Embryonic facial prominence (tissue), 1 donor: ENCODE data around the gene ZNF804A.

Source experiments
- DNase-seq: peaks from one replicate; pipeline ENCODE4 v3.0.0-alpha.2; 2016; ENCODE audit errors: extremely low spot score

The ZNF804A gene

GRCh38 chr2:184611361-184612085 lies 13.2 kb downstream of the ZNF804A start:
- no peak for DNase-seq

DNA sequence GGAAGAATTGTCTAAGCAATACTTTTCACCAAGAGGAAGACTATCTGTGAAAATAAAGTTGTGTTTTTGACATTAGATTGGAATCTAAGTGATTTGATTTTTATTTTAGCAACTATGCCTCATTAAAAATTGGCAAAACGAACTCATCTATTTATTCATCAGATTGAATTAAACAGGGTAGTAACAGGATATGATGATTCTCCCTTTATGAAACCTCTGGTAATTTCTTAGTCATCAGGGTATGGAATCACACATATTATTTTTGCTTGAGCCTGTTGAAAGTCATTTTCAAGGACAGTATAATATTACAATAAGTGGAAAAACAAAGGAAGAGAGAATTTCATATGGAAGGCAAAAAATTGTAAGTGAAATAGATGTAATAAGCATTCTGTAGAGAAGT lies 22.0 kb downstream of the ZNF804A start:
- no peak for DNase-seq

GRCh38 chr2:184624311-184624710 lies 26.0 kb downstream of the ZNF804A start:
- DNase-seq: no peak

DNA sequence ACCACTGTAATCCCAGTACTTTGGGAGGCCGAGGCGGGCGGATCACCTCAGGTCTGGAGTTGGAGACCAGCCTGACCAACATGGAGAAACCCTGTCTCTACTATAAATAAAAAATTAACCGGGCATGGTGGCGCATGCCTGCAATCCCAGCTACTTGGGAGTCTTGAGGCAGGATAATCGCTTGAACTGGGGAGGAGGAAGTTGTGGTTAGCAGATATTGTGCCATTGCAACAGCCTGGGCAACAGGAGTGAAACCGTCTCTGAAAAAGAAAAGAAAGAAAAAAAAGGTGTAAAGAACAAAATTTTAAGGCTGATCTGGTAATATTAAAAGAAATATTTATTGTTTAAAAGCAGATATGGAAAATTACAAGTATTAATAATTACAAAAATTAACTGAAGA lies 29.7 kb downstream of the ZNF804A start:
- no peak for DNase-seq

DNA sequence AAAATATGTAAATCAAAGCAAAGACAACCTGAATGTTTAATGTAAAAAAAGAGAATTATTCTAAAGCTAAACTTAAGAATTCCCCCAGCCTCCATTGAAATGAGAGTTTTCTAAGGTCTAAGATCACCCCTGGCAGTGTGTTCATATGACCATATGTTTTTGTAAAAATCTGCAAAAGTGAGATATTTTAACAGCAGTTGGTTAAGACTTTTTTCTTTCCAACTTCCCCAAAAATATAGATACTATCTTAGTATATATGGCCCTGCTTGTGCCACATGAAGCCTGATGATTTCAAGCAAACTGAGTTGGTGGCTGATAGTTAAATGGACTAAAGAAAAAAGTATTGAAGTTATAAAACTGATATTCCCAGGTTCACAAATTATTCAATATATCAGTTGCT lies 35.4 kb downstream of the ZNF804A start:
- no peak for DNase-seq

GRCh38 chr2:184637781-184638180 lies 39.5 kb downstream of the ZNF804A start:
- DNase-seq: no peak

DNA sequence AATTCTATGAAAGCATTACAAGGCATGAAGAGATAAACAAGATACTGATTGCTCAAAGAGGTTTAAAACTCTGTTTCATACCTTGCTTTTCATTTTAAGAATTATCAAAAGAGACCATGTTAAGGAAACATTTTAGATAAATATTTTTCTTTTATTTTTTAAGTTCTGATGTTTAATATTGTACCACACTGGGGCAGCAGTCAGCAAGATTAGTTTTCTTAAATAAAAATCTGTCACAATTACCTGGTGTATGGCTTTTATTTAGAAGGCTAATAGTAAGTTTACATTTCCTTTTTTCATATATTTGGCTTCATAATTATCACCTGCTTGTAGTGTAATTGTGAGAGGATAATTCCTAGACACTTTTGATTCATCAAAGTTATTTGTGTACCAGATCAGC lies 46.4 kb downstream of the ZNF804A start:
- no peak for DNase-seq

DNA sequence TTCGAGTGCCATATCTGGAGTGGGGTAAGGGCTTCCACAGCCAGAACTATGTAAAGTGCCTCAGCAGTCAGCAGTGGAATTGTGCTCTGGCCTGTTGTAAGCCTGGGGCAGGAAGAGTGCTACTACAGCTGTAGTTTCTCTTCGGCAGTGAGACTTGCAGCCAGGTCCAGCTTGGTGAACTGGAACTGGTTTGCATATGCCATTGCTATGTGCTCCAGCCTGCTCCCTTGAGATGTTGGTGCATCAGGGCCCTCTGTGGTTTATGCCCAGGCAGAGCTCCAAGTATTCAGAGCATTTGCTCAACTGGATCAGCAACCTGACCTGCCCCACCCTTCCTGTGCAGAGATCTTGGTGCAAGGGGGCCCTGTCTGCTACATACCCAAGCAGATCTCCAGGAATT lies 47.8 kb downstream of the ZNF804A start:
- no peak for DNase-seq

DNA sequence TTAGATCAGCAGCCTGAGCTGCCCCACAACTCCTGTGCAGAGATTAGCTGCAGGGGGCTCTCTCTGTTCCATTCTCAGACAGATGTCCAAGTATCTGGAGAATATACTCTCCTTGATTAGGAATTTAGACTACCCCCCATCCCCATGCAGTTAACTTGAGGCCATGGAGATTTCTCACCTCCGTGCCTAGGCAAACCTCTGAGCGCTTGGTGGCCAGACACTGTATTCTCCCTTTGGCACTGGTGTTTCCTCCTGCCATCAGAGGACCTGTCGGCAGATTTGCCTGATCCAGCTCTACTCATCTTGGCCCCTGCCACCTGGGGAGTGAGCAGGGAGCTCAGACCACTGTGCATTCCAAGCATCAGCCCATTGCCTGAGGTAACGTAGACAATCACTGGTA lies 48.3 kb downstream of the ZNF804A start:
- no peak for DNase-seq

GRCh38 chr2:184654945-184655344 lies 56.6 kb downstream of the ZNF804A start:
- no peak for DNase-seq

DNA sequence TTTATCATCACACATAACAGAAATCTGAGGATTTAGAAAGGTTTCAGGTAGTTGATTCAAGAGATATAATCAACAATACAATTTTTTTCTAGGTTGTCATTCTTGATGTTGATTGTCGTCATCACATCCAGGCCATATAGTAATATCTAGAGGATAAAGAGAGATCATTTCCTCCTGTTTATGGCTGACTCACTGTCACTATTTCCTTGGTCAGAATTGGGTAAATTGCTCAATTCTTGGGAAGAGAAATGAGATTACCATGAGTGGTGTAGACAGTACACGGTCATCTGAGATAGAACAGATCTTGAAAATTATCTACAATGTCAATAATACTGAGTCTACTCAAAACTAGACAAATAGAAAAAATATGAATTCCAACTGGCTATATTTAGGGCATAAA lies 78.8 kb downstream of the ZNF804A start:
- DNase-seq: no peak

GRCh38 chr2:184679219-184680018 lies 81.1 kb downstream of the ZNF804A start:
- no peak for DNase-seq

GRCh38 chr2:184680825-184681224 lies 82.5 kb downstream of the ZNF804A start:
- no peak for DNase-seq

DNA sequence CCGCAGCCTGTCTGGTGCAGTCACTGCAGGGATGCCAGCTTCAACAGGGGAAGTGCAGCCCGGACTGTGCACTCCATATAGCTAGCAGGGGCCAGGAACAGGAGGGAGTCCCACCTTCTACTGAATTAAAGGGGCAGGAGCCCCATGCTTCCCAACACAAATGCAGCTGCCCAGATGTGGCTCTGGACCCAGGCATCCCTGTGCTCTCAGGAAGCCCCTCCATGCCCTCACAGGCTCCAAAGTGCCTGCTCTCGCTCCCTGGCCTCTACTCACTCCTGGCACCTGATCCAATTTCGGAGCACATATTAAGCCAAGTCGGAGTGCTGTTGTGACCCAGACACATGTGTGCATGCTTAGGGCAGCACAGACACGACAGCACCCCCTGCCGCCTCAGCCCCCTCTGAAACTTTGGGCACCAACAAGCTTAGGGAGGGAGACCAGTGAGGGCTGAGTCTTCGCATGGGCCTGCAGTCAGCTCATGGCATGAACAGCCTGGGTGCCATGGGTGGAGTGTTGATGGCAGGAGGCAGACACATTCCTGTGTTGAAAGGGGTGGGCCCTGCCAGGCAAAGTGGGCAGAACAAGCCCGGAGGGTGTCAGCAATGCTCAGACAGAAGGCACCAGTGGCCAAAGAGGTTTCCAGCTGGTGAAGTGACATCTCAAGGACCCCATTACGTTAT lies 83.5 kb downstream of the ZNF804A start:
- no peak for DNase-seq

GRCh38 chr2:184683911-184684310 lies 85.6 kb downstream of the ZNF804A start:
- DNase-seq: no peak

- no peak for DNase-seq
These were observed 87.9 kb downstream of the ZNF804A start for GRCh38 chr2:184685999-184686841.

DNA sequence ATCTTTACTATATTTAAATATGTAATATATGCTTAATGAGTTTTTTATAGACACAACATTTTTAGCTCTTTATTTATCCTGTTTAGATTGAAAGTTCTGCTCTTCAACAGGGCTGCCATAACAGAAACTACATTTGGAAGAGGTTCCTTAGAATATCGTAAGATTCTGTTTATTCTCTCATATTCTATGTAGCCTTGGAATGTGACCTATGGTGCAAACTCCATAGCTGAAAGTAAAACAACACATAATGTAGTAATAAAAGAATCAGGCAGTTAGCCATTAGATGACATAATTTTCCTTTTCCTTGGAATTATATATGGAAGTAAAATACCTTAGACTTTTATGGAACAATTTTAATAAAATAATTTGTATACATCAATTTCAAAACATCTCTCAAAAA lies 91.3 kb downstream of the ZNF804A start:
- DNase-seq: no peak

- DNase-seq: no peak
These were observed 93.9 kb downstream of the ZNF804A start for GRCh38 chr2:184692141-184692734.

GRCh38 chr2:184696644-184697043 lies 98.3 kb downstream of the ZNF804A start:
- DNase-seq: no peak

DNA sequence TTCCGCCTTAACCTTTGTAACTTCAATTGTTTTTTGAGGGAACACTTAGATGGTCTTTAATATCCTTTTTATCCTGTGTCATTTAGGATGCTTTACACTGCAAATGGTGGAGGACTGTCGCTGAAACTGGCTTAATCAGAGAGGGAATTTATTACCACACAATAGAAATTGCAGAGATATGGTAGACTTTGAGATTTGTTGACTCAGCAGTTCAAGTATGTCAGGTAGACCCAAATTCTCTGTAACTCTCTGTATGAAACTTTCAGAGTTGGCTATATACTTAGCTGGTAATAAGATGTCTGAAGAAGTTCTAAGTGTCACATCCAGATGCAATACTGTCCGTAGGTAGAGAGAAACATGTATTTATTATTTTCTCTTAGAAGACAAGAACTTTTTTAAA lies 100.1 kb downstream of the ZNF804A start:
- DNase-seq: no peak

DNA sequence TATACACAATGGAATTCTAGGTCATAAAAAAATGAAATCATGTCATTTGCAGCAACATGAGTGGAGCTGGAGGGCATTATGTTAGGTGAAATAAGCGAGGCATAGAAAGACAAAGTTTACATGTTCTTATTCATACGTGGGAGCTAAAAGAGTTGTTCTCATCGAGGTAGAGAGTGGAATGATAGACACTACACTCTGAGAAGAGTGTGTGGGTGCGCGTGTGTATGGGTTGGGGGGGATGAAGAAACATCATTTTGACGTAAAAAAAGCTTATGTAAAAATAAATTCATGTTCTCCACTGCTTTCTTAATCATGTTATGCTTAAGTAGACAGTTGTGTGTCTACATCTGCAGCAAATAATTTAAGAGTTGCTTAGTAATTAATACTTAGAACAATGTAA lies 123.6 kb downstream of the ZNF804A start:
- DNase-seq: no peak
